ENCODE measurements around the gene RPS6KA2. TPM values are rescaled to one million over a fixed set of nuclear protein-coding genes. Genes with fewer than 3 reads are reported as not detected.
A peak's percentile ranks its signal among the peaks of the same experiment; 100 is the strongest.

The RPS6KA2 gene
- total RNA-seq, 1 donor from 2014 or later, result 124 TPM

- no peak overlapping the region for H3K4me3 Mint-ChIP-seq (ENCODE audit: unreplicated experiment)
- H3K27me3 Mint-ChIP-seq (ENCODE audit: low read depth), result no peaks in the 10 kb centered on the region
- peaks cover 26% of the 10 kb centered on the region for H3K4me1 Mint-ChIP-seq (ENCODE audit: low read depth)
- no peaks in the 10 kb centered on the region for H3K9me3 Mint-ChIP-seq (ENCODE audit: low read depth)
- peaks cover 27% of the 10 kb centered on the region for H3K36me3 Mint-ChIP-seq (ENCODE audit: low read depth)
- H3K27ac Mint-ChIP-seq (ENCODE audit: unreplicated experiment), result peak overlapping the region; percentile 68
- no peak for DNase-seq (ENCODE audit: low spot score)
- TF ChIP-seq CTCF (IDR thresholded peaks at IDR 0.05), result peak; percentile 73
Measured at GRCh38 chr6:166515072-166515810, 111.8 kb downstream of the RPS6KA2 start.

GRCh38 chr6:166514196-166514595 lies 112.9 kb downstream of the RPS6KA2 start:
- DNase-seq (ENCODE audit: low spot score), result no peak
- no peak overlapping the region for H3K27ac Mint-ChIP-seq (ENCODE audit: unreplicated experiment)
- no peaks in the 10 kb centered on the region for H3K9me3 Mint-ChIP-seq (ENCODE audit: low read depth)
- peaks cover 26% of the 10 kb centered on the region for H3K4me1 Mint-ChIP-seq (ENCODE audit: low read depth)
- H3K27me3 Mint-ChIP-seq (ENCODE audit: low read depth), result no peaks in the 10 kb centered on the region
- peaks cover 31% of the 10 kb centered on the region for H3K36me3 Mint-ChIP-seq (ENCODE audit: low read depth)
- no peak overlapping the region for H3K4me3 Mint-ChIP-seq (ENCODE audit: unreplicated experiment)
- TF ChIP-seq CTCF (IDR thresholded peaks at IDR 0.05), result peak; percentile 39

- DNase-seq (ENCODE audit: low spot score), result no peak
- no peak for TF ChIP-seq CTCF (IDR thresholded peaks at IDR 0.05)
- no peak overlapping the region for H3K27ac Mint-ChIP-seq (ENCODE audit: unreplicated experiment)
- peaks cover 36% of the 10 kb centered on the region for H3K36me3 Mint-ChIP-seq (ENCODE audit: low read depth)
- H3K4me3 Mint-ChIP-seq (ENCODE audit: unreplicated experiment), result no peak overlapping the region
- no peaks in the 10 kb centered on the region for H3K9me3 Mint-ChIP-seq (ENCODE audit: low read depth)
- peaks cover 26% of the 10 kb centered on the region for H3K4me1 Mint-ChIP-seq (ENCODE audit: low read depth)
- no peaks in the 10 kb centered on the region for H3K27me3 Mint-ChIP-seq (ENCODE audit: low read depth)
Measured at GRCh38 chr6:166512567-166512966, 114.5 kb downstream of the RPS6KA2 start.

- DNase-seq (ENCODE audit: low spot score), result no peak
- H3K4me1 Mint-ChIP-seq (ENCODE audit: low read depth), result peaks cover 20% of the 10 kb centered on the region
- no peaks in the 10 kb centered on the region for H3K9me3 Mint-ChIP-seq (ENCODE audit: low read depth)
- TF ChIP-seq CTCF (IDR thresholded peaks at IDR 0.05), result no peak
- peaks cover 38% of the 10 kb centered on the region for H3K36me3 Mint-ChIP-seq (ENCODE audit: low read depth)
- H3K27ac Mint-ChIP-seq (ENCODE audit: unreplicated experiment), result no peak overlapping the region
- no peaks in the 10 kb centered on the region for H3K27me3 Mint-ChIP-seq (ENCODE audit: low read depth)
- no peak overlapping the region for H3K4me3 Mint-ChIP-seq (ENCODE audit: unreplicated experiment)
Measured at GRCh38 chr6:166511316-166511715, 115.7 kb downstream of the RPS6KA2 start.

GRCh38 chr6:166509193-166509592 lies 117.9 kb downstream of the RPS6KA2 start:
- H3K9me3 Mint-ChIP-seq (ENCODE audit: low read depth), result no peaks in the 10 kb centered on the region
- H3K4me3 Mint-ChIP-seq (ENCODE audit: unreplicated experiment), result no peak overlapping the region
- H3K4me1 Mint-ChIP-seq (ENCODE audit: low read depth), result no peaks in the 10 kb centered on the region
- TF ChIP-seq CTCF (IDR thresholded peaks at IDR 0.05), result no peak
- no peak overlapping the region for H3K27ac Mint-ChIP-seq (ENCODE audit: unreplicated experiment)
- H3K27me3 Mint-ChIP-seq (ENCODE audit: low read depth), result no peaks in the 10 kb centered on the region
- no peak for DNase-seq (ENCODE audit: low spot score)
- peaks cover 39% of the 10 kb centered on the region for H3K36me3 Mint-ChIP-seq (ENCODE audit: low read depth)
